Smooth muscle cell (in vitro differentiated cells): Measurements from ENCODE around the gene SLC35F3. TPM values are rescaled to one million over a fixed set of nuclear protein-coding genes. Genes with fewer than 3 reads are reported as not detected.

Source experiments
- DNase-seq: peaks from one replicate; lab custom pipeline; 2025; ENCODE audit not compliant: unreplicated experiment; lab: John Stamatoyannopoulos, UW
- H2AFZ ChIP-seq: fragments of 200-600 bp; sonication (generic); 2 replicates; pipeline ENCODE4 v1.6.0; 2016; ENCODE audit warnings: antibody characterized with exemption, low read depth, mild to moderate bottlenecking
- H3F3A ChIP-seq: fragments of 200-600 bp; sonication (generic); 2 replicates; pipeline ENCODE4 v1.6.0; 2017; ENCODE audit warnings: antibody characterized with exemption, low read depth
- H3K27ac ChIP-seq: fragments of 200-600 bp; sonication (generic); 2 replicates; pipeline ENCODE4 v1.5.1; 2016; ENCODE audit warnings: low read depth, mild to moderate bottlenecking
- H3K27me3 ChIP-seq: fragments of 200-600 bp; sonication (generic); 2 replicates; pipeline ENCODE4 v1.6.1; 2016; ENCODE audit warnings: low read depth, mild to moderate bottlenecking
- H3K36me3 ChIP-seq: fragments of 200-600 bp; sonication (generic); 2 replicates; pipeline ENCODE4 v1.5.1; 2016; ENCODE audit warnings: low read depth
- H3K4me1 ChIP-seq: fragments of 200-600 bp; sonication (generic); 2 replicates; pipeline ENCODE4 v1.5.1; 2016; ENCODE audit warnings: low read depth
- H3K4me2 ChIP-seq: fragments of 200-600 bp; sonication (generic); 2 replicates; pipeline ENCODE4 v1.6.0; 2016; ENCODE audit warnings: mild to moderate bottlenecking
- H3K4me3 ChIP-seq: fragments of 200-600 bp; sonication (generic); 2 replicates; pipeline ENCODE4 v1.5.1; 2016; ENCODE audit warnings: mild to moderate bottlenecking
- H3K79me2 ChIP-seq: fragments of 200-600 bp; sonication (generic); 2 replicates; pipeline ENCODE4 v1.6.0; 2016; ENCODE audit warnings: low read depth, mild to moderate bottlenecking
- H3K9ac ChIP-seq: fragments of 200-600 bp; sonication (generic); 2 replicates; pipeline ENCODE4 v1.6.0; 2016; ENCODE audit warnings: low read depth
- H3K9me3 ChIP-seq: fragments of 200-600 bp; sonication (generic); replicated peaks from 2 replicates; pipeline ENCODE4 v1.5.1; 2016; ENCODE audit warnings: low read depth
- H4K20me1 ChIP-seq: fragments of 200-600 bp; sonication (generic); 2 replicates; pipeline ENCODE4 v1.6.0; 2016; ENCODE audit warnings: low read depth
- CTCF ChIP-seq: fragments of 200-600 bp; sonication (generic); IDR thresholded peaks from 2 replicates; pipeline ENCODE4 v1.5.1; 2017; ENCODE audit warnings: borderline replicate concordance, mild to moderate bottlenecking, antibody characterized with exemption; ENCODE audit not compliant: insufficient read depth, poor library complexity, severe bottlenecking
- WGBS: methylation state at CpG from one replicate; pipeline ENCODE4 v1.1.7; 2016; ENCODE audit warnings: low lambda C conversion rate; 5-methylcytosine and 5-hydroxymethylcytosine counted together
- polyA plus RNA-seq: library from polyadenylated mRNA; unstranded; fragments of >200 nt; fragmentation: Nextera tagmentation; extraction: Ambion mirVana; gene quantifications from 2 replicates; pipeline ENCODE4 v1.2.1, GENCODE V29; 2016
- total RNA-seq: library from RNA; depleted of rRNA; stranded (reverse); fragments of >200 nt; gene quantifications from 2 replicates; pipeline ENCODE4 v1.2.3, GENCODE V29; 2014

Gene SLC35F3
- total and polyA plus RNA-seq, 2 experiments from 2014 or later = 0.31 to 0.66 TPM

- H3K9me3 ChIP-seq = no peaks in the 10 kb centered on the region
Measured at GRCh38 chr1:234089396-234089795, 184.9 kb downstream of the SLC35F3 start.

GRCh38 chr1:234090212-234091064 lies 186.0 kb downstream of the SLC35F3 start:
- Histone ChIP-seq H3K36me3 (no peaks in the 10 kb centered on the region), H2AFZ (no peak overlapping the region), H3K9me3 (no peaks in the 10 kb centered on the region), H3K4me3 (no peak overlapping the region), H4K20me1 (no peaks in the 10 kb centered on the region), H3K27me3 (peaks cover 33% of the 10 kb centered on the region), H3K9ac (no peak overlapping the region), H3K4me2 (no peak overlapping the region), H3F3A (no peaks in the 10 kb centered on the region), H3K79me2 (no peaks in the 10 kb centered on the region), H3K27ac (no peak overlapping the region), H3K4me1 (no peaks in the 10 kb centered on the region)
- no peak for TF ChIP-seq CTCF
- DNase-seq = no peak
- 86% methylated on average over 8 of the region's 8 CpGs for WGBS

More at GRCh38 chr1:234089396-234089795, 184.9 kb downstream of the SLC35F3 start:
- Histone ChIP-seq H3K27me3 (peaks cover 40% of the 10 kb centered on the region), H3K79me2 (no peaks in the 10 kb centered on the region), H2AFZ (no peak overlapping the region), H3K9ac (no peak overlapping the region), H3K4me1 (no peaks in the 10 kb centered on the region), H4K20me1 (no peaks in the 10 kb centered on the region), H3K4me2 (no peak overlapping the region), H3F3A (no peaks in the 10 kb centered on the region), H3K4me3 (no peak overlapping the region), H3K36me3 (no peaks in the 10 kb centered on the region), H3K27ac (no peak overlapping the region)
- no peak for TF ChIP-seq CTCF
- DNase-seq = no peak
- 66% methylated on average over 3 of the region's 3 CpGs for WGBS

GRCh38 chr1:234091065-234091401 lies 186.6 kb downstream of the SLC35F3 start:
- peaks cover 28% of the 10 kb centered on the region for H3K27me3 ChIP-seq
- H3K4me2 ChIP-seq = no peak overlapping the region
- no peak overlapping the region for H3K27ac ChIP-seq
- DNase-seq = no peak
- no peak overlapping the region for H3K4me3 ChIP-seq
- no peak for TF ChIP-seq CTCF
- 85% methylated on average over 2 of the region's 2 CpGs for WGBS
- H3K79me2 ChIP-seq = no peaks in the 10 kb centered on the region
- H3F3A ChIP-seq = no peaks in the 10 kb centered on the region
- H3K9ac ChIP-seq = no peak overlapping the region
- H3K36me3 ChIP-seq = no peaks in the 10 kb centered on the region
- H2AFZ ChIP-seq = no peak overlapping the region
- H3K4me1 ChIP-seq = no peaks in the 10 kb centered on the region
- H3K9me3 ChIP-seq = no peaks in the 10 kb centered on the region
- H4K20me1 ChIP-seq = no peaks in the 10 kb centered on the region

- DNase-seq = no peak
- Histone ChIP-seq H4K20me1 (no peaks in the 10 kb centered on the region), H3K4me1 (no peaks in the 10 kb centered on the region), H3K9ac (no peak overlapping the region), H3K9me3 (no peaks in the 10 kb centered on the region), H3K4me3 (no peak overlapping the region), H3K36me3 (no peaks in the 10 kb centered on the region), H3K27me3 (peaks cover 24% of the 10 kb centered on the region), H2AFZ (no peak overlapping the region), H3K79me2 (no peaks in the 10 kb centered on the region), H3K27ac (no peak overlapping the region), H3K4me2 (no peak overlapping the region), H3F3A (no peaks in the 10 kb centered on the region)
- WGBS = 84% methylated on average over 2 of the region's 2 CpGs
- no peak for TF ChIP-seq CTCF
Measured at GRCh38 chr1:234091876-234092275, 187.4 kb downstream of the SLC35F3 start.
